Measurements from ENCODE around the gene RPS29.
"Not testable (repeated sequence)": the region's sequence is repeated elsewhere in the genome, so short reads cannot be mapped to it uniquely, and the experiment has no call there.

RPS29 gene

GRCh38 chr14:49598485-49599300 lies 12.5 kb upstream of the RPS29 start, which contains the start of gene LRR1:
TSS of gene LRR1 (plus strand) at chr14:49598940. CDS start at chr14:49599021, 81 bp downstream.
- peak within 1 kb of the TSS; percentile 87 to 99 (median 95) for H3K4me3 ChIP-seq (ENCODE audit: low read depth in 1 of 5, low read length in 5 of 5)

GRCh38 chr14:49598189-49598484 lies 12.0 kb upstream of the RPS29 start:
- H3K9ac ChIP-seq (ENCODE audit: low read length in 5 of 5) = peak overlapping the region; percentile 60 to 97 (median 89)
- H3K36me3 ChIP-seq (ENCODE audit: control insufficient read depth in 5 of 5, insufficient read depth in 5 of 5, low read length in 5 of 5) = peaks cover 0 to under 1% (median 0%) of the 10 kb centered on the region in 5 donors
- H3K4me1 ChIP-seq (ENCODE audit: control insufficient read depth in 5 of 5, insufficient read depth in 5 of 5, low read length in 5 of 5) = peaks cover 0 to 29% (median 21%) of the 10 kb centered on the region in 5 donors

More at GRCh38 chr14:49598485-49599300, 12.5 kb upstream of the RPS29 start, which contains the start of gene LRR1:
- Histone ChIP-seq H3K36me3 (ENCODE audit: control insufficient read depth in 5 of 5, insufficient read depth in 5 of 5, low read length in 5 of 5) (peaks cover 0 to 2% (median 0%) of the 10 kb centered on the region in 5 donors), H3K9me3 (ENCODE audit: control insufficient read depth in 5 of 5, low read length in 5 of 5) (no peaks in the 10 kb centered on the region), H3K4me1 (ENCODE audit: control insufficient read depth in 5 of 5, insufficient read depth in 5 of 5, low read length in 5 of 5) (peaks cover 0 to 29% (median 21%) of the 10 kb centered on the region in 5 donors), H3K9ac (ENCODE audit: low read length in 5 of 5) (peak within 1 kb of the TSS; percentile 60 to 97 (median 89)), H3K27me3 (ENCODE audit: control insufficient read depth in 5 of 5, insufficient read depth in 4 of 5, low read length in 5 of 5) (no peaks in the 10 kb centered on the region), H3K27ac (ENCODE audit: low read depth, low read length) (peak within 1 kb of the TSS; percentile 80)

GRCh38 chr14:49594347-49595091 lies 8.3 kb upstream of the RPS29 start:
- peaks cover 0 to 22% (median 18%) of the 10 kb centered on the region in 5 donors for H3K4me1 ChIP-seq (ENCODE audit: control insufficient read depth in 5 of 5, insufficient read depth in 5 of 5, low read length in 5 of 5)
- no peak overlapping the region for H3K4me3 ChIP-seq (ENCODE audit: low read depth in 1 of 5, low read length in 5 of 5)
- no peaks in the 10 kb centered on the region for H3K27me3 ChIP-seq (ENCODE audit: control insufficient read depth in 5 of 5, insufficient read depth in 4 of 5, low read length in 5 of 5)
- H3K36me3 ChIP-seq (ENCODE audit: control insufficient read depth in 5 of 5, insufficient read depth in 5 of 5, low read length in 5 of 5) = no peaks in the 10 kb centered on the region
- no peaks in the 10 kb centered on the region for H3K9me3 ChIP-seq (ENCODE audit: control insufficient read depth in 5 of 5, low read length in 5 of 5)
- no peak overlapping the region for H3K9ac ChIP-seq (ENCODE audit: low read length in 5 of 5)
- H3K27ac ChIP-seq (ENCODE audit: low read depth, low read length) = no peak overlapping the region

More at GRCh38 chr14:49598189-49598484, 12.0 kb upstream of the RPS29 start:
- Histone ChIP-seq H3K4me3 (ENCODE audit: low read depth in 1 of 5, low read length in 5 of 5) (peak overlapping the region; percentile 87 to 99 (median 95)), H3K27ac (ENCODE audit: low read depth, low read length) (peak overlapping the region; percentile 80), H3K9me3 (ENCODE audit: control insufficient read depth in 5 of 5, low read length in 5 of 5) (no peaks in the 10 kb centered on the region), H3K27me3 (ENCODE audit: control insufficient read depth in 5 of 5, insufficient read depth in 4 of 5, low read length in 5 of 5) (no peaks in the 10 kb centered on the region)

GRCh38 chr14:49593016-49593415 lies 6.8 kb upstream of the RPS29 start:
- Histone ChIP-seq H3K4me3 (ENCODE audit: low read depth in 1 of 5, low read length in 5 of 5) (no peak overlapping the region), H3K9me3 (ENCODE audit: control insufficient read depth in 5 of 5, low read length in 5 of 5) (no peaks in the 10 kb centered on the region), H3K27ac (ENCODE audit: low read depth, low read length) (no peak overlapping the region), H3K27me3 (ENCODE audit: control insufficient read depth in 5 of 5, insufficient read depth in 4 of 5, low read length in 5 of 5) (no peaks in the 10 kb centered on the region), H3K9ac (ENCODE audit: low read length in 5 of 5) (no peak overlapping the region), H3K4me1 (ENCODE audit: control insufficient read depth in 5 of 5, insufficient read depth in 5 of 5, low read length in 5 of 5) (peaks cover 0 to 16% (median 10%) of the 10 kb centered on the region in 5 donors), H3K36me3 (ENCODE audit: control insufficient read depth in 5 of 5, insufficient read depth in 5 of 5, low read length in 5 of 5) (no peaks in the 10 kb centered on the region)

GRCh38 chr14:49589387-49589786 lies 3.2 kb upstream of the RPS29 start:
- Histone ChIP-seq H3K27ac (ENCODE audit: low read depth, low read length) (no peak overlapping the region), H3K36me3 (ENCODE audit: control insufficient read depth in 5 of 5, insufficient read depth in 5 of 5, low read length in 5 of 5) (peaks cover 0 to 2% (median under 1%) of the 10 kb centered on the region in 5 donors), H3K27me3 (ENCODE audit: control insufficient read depth in 5 of 5, insufficient read depth in 4 of 5, low read length in 5 of 5) (no peaks in the 10 kb centered on the region), H3K9me3 (ENCODE audit: control insufficient read depth in 5 of 5, low read length in 5 of 5) (no peaks in the 10 kb centered on the region), H3K4me3 (ENCODE audit: low read depth in 1 of 5, low read length in 5 of 5) (no peak overlapping the region), H3K9ac (ENCODE audit: low read length in 5 of 5) (no peak overlapping the region), H3K4me1 (ENCODE audit: control insufficient read depth in 5 of 5, insufficient read depth in 5 of 5, low read length in 5 of 5) (peaks cover 0 to 15% (median 13%) of the 10 kb centered on the region in 5 donors)

GRCh38 chr14:49586673-49587460 lies 687 bp upstream of the RPS29 start:
- H3K9ac ChIP-seq (ENCODE audit: low read length in 5 of 5) = peak overlapping the region in 4 of 5 donors; percentile 21 to 90 (median 50)
- peaks cover 0 to 25% (median 18%) of the 10 kb centered on the region in 5 donors for H3K4me1 ChIP-seq (ENCODE audit: control insufficient read depth in 5 of 5, insufficient read depth in 5 of 5, low read length in 5 of 5)
- peak overlapping the region; percentile 94 for H3K27ac ChIP-seq (ENCODE audit: low read depth, low read length)
- no peaks in the 10 kb centered on the region for H3K27me3 ChIP-seq (ENCODE audit: control insufficient read depth in 5 of 5, insufficient read depth in 4 of 5, low read length in 5 of 5)
- H3K9me3 ChIP-seq (ENCODE audit: control insufficient read depth in 5 of 5, low read length in 5 of 5) = no peaks in the 10 kb centered on the region
- peak overlapping the region; percentile 47 to 98 (median 89) for H3K4me3 ChIP-seq (ENCODE audit: low read depth in 1 of 5, low read length in 5 of 5)
- peaks cover 5 to 17% (median 14%) of the 10 kb centered on the region in 5 donors for H3K36me3 ChIP-seq (ENCODE audit: control insufficient read depth in 5 of 5, insufficient read depth in 5 of 5, low read length in 5 of 5)

- H3K27me3 ChIP-seq (ENCODE audit: control insufficient read depth in 5 of 5, insufficient read depth in 4 of 5, low read length in 5 of 5); H3K9me3 ChIP-seq (ENCODE audit: control insufficient read depth in 5 of 5, low read length in 5 of 5): not testable (repeated sequence)
- Histone ChIP-seq H3K4me1 (ENCODE audit: control insufficient read depth in 5 of 5, insufficient read depth in 5 of 5, low read length in 5 of 5) (peaks cover 0 to 25% (median 18%) of the 10 kb centered on the region in 5 donors), H3K9ac (ENCODE audit: low read length in 5 of 5) (peak overlapping the region; percentile 81 to 95 (median 90)), H3K4me3 (ENCODE audit: low read depth in 1 of 5, low read length in 5 of 5) (peak overlapping the region; percentile 89 to 99 (median 97)), H3K36me3 (ENCODE audit: control insufficient read depth in 5 of 5, insufficient read depth in 5 of 5, low read length in 5 of 5) (peaks cover 5 to 17% (median 14%) of the 10 kb centered on the region in 5 donors), H3K27ac (ENCODE audit: low read depth, low read length) (peak overlapping the region; percentile 94)
Measured at GRCh38 chr14:49584981-49585640, 1.1 kb downstream of the RPS29 start.

- peak overlapping the region in 1 of 5 donors; percentile 15 for H3K9ac ChIP-seq (ENCODE audit: low read length in 5 of 5)
- peaks cover 0 to 25% (median 18%) of the 10 kb centered on the region in 5 donors for H3K4me1 ChIP-seq (ENCODE audit: control insufficient read depth in 5 of 5, insufficient read depth in 5 of 5, low read length in 5 of 5)
- peak overlapping the region in 2 of 5 donors; percentile 2 to 16 for H3K4me3 ChIP-seq (ENCODE audit: low read depth in 1 of 5, low read length in 5 of 5)
- H3K27ac ChIP-seq (ENCODE audit: low read depth, low read length) = peak overlapping the region; percentile 30
- H3K27me3 ChIP-seq (ENCODE audit: control insufficient read depth in 5 of 5, insufficient read depth in 4 of 5, low read length in 5 of 5) = no peaks in the 10 kb centered on the region
- H3K36me3 ChIP-seq (ENCODE audit: control insufficient read depth in 5 of 5, insufficient read depth in 5 of 5, low read length in 5 of 5) = peaks cover 5 to 17% (median 14%) of the 10 kb centered on the region in 5 donors
- no peaks in the 10 kb centered on the region for H3K9me3 ChIP-seq (ENCODE audit: control insufficient read depth in 5 of 5, low read length in 5 of 5)
Measured at GRCh38 chr14:49584058-49584457, 2.1 kb downstream of the RPS29 start.

- Histone ChIP-seq H3K4me1 (ENCODE audit: control insufficient read depth in 5 of 5, insufficient read depth in 5 of 5, low read length in 5 of 5) (peaks cover 0 to 25% (median 18%) of the 10 kb centered on the region in 5 donors), H3K9me3 (ENCODE audit: control insufficient read depth in 5 of 5, low read length in 5 of 5) (no peaks in the 10 kb centered on the region), H3K27me3 (ENCODE audit: control insufficient read depth in 5 of 5, insufficient read depth in 4 of 5, low read length in 5 of 5) (no peaks in the 10 kb centered on the region), H3K9ac (ENCODE audit: low read length in 5 of 5) (no peak overlapping the region), H3K36me3 (ENCODE audit: control insufficient read depth in 5 of 5, insufficient read depth in 5 of 5, low read length in 5 of 5) (peaks cover 5 to 17% (median 14%) of the 10 kb centered on the region in 5 donors), H3K4me3 (ENCODE audit: low read depth in 1 of 5, low read length in 5 of 5) (peak overlapping the region in 1 of 5 donors; percentile 2), H3K27ac (ENCODE audit: low read depth, low read length) (no peak overlapping the region)
Measured at GRCh38 chr14:49583629-49584028, 2.6 kb downstream of the RPS29 start.
